ENCODE results near the gene SEPSECS.

DNA sequence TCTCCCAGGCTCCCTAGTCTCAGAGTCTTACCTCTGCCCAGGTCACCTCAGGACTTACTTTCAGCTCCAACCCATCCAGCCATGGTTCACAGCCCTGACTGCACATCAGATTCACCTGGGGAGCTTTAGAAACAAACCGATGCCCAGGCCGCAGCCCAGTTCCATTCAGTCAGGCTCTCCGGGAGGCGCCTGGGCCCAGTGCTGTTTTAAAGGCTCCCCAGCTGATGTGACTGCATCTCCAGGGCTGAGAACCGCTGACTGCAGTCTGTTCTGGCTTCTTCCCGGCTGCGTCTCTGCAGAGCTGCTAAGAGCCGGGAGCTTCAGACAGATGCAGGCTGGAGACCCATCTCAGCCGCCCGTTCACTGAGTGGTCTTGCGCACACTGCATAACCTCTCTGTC is 85.1 kb downstream of the SEPSECS start:
- TF ChIP-seq CTCF (IDR thresholded peaks at IDR 0.05 in 4 of 5, conservative IDR thresholded peaks at IDR 0.05 in 1 of 5) (no peak), POLR2A (IDR thresholded peaks at IDR 0.05) (no peak)
